Thymus (tissue), 11 donors: ENCODE measurements around the gene CCDC106. TPM values are rescaled to one million over a fixed set of nuclear protein-coding genes. Genes with fewer than 3 reads are reported as not detected.
A peak's percentile ranks its signal among the peaks of the same experiment; 100 is the strongest.

Experiments
- DNase-seq, 9 donors: peaks; one replicate each; pipeline ENCODE4 v3.0.0-alpha.2; 2013; ENCODE audit warnings: low spot score in 9 of 9, low read depth in 6 of 9, missing footprints in 1 of 9
- H3K27ac ChIP-seq, 2 donors: one replicate each; pipeline ENCODE4 v1.5.1; 2013; ENCODE audit warnings: control low read depth in 1 of 2, low read depth in 1 of 2, low read length in 1 of 2, mild to moderate bottlenecking in 1 of 2, moderate library complexity in 1 of 2
- H3K27me3 ChIP-seq, 2 donors: one replicate each; pipeline ENCODE4 v1.5.1; 2013; ENCODE audit warnings: low read length in 1 of 2; ENCODE audit not compliant: control insufficient read depth in 2 of 2, insufficient read depth in 1 of 2
- H3K36me3 ChIP-seq, 2 donors: one replicate each; pipeline ENCODE4 v1.5.1; 2013; ENCODE audit warnings: low read length in 1 of 2, mild to moderate bottlenecking in 1 of 2, moderate library complexity in 1 of 2; ENCODE audit not compliant: control insufficient read depth in 2 of 2, insufficient read depth in 2 of 2
- H3K4me1 ChIP-seq, 2 donors: one replicate each; pipeline ENCODE4 v1.5.1; 2013; ENCODE audit warnings: low read length in 2 of 2; ENCODE audit not compliant: control insufficient read depth in 2 of 2, insufficient read depth in 2 of 2
- H3K4me3 ChIP-seq, 2 donors: one replicate each; pipeline ENCODE4 v1.5.1; 2013; ENCODE audit warnings: low read length in 2 of 2, control low read depth in 1 of 2, mild to moderate bottlenecking in 1 of 2
- H3K9me3 ChIP-seq, 2 donors: one replicate each; pipeline ENCODE4 v1.5.1; 2013; ENCODE audit warnings: low read length in 1 of 2, mild to moderate bottlenecking in 1 of 2; ENCODE audit not compliant: control insufficient read depth in 2 of 2, insufficient read depth in 1 of 2
- WGBS: extraction: QIAGEN DNeasy Blood & Tissue Kit; methylation state at CpG from one replicate; pipeline ENCODE4 v1.1.7; 2013; 5-methylcytosine and 5-hydroxymethylcytosine counted together
- polyA plus RNA-seq: library from polyadenylated mRNA; stranded (reverse); fragments of 200-250 nt; gene quantifications from one replicate; pipeline ENCODE4 v1.2.3, GENCODE V29; 2013
- total RNA-seq: library from RNA; stranded (reverse); fragments of 120-200 nt; gene quantifications from one replicate; pipeline ENCODE4 v1.2.4, GENCODE V29; 2013
- donor health status: healthy.

CCDC106 gene
- total and polyA plus RNA-seq, 2 donors: 6.2 to 17.2 TPM

GRCh38 chr19:55603115-55603514, 44.9 kb upstream of the CCDC106 start:
- Histone ChIP-seq H3K9me3 (peaks cover 0 to 7% of the 10 kb centered on the region in 2 donors), H3K36me3 (peaks cover 0 to 4% of the 10 kb centered on the region in 2 donors), H3K4me1 (peaks cover 16 to 49% of the 10 kb centered on the region in 2 donors), H3K27ac (no peak overlapping the region), H3K27me3 (no peaks in the 10 kb centered on the region), H3K4me3 (no peak overlapping the region)
- 98% methylated on average over 21 of the region's 21 CpGs for WGBS
- no peak for DNase-seq

- no peak for DNase-seq
- peaks cover 0 to 4% of the 10 kb centered on the region in 2 donors for H3K36me3 ChIP-seq
- peaks cover 16 to 46% of the 10 kb centered on the region in 2 donors for H3K4me1 ChIP-seq
- WGBS: 92% methylated on average over 22 of the region's 22 CpGs
- no peak overlapping the region for H3K4me3 ChIP-seq
- H3K9me3 ChIP-seq: peaks cover 0 to 7% of the 10 kb centered on the region in 2 donors
- no peak overlapping the region for H3K27ac ChIP-seq
- no peaks in the 10 kb centered on the region for H3K27me3 ChIP-seq
Observed at GRCh38 chr19:55603581-55604292, 44.3 kb upstream of the CCDC106 start.

GRCh38 chr19:55605207-55605636, 42.8 kb upstream of the CCDC106 start:
- Histone ChIP-seq H3K36me3 (peaks cover 8 to 11% of the 10 kb centered on the region in 2 donors), H3K27me3 (no peaks in the 10 kb centered on the region), H3K27ac (peak overlapping the region; percentile 86 to 97), H3K4me1 (peaks cover 16 to 44% of the 10 kb centered on the region in 2 donors), H3K9me3 (no peaks in the 10 kb centered on the region), H3K4me3 (peak overlapping the region; percentile 56 to 87)
- DNase-seq: peak; percentile 87 to 98 (median 92)
- WGBS: 2% methylated on average over 43 of the region's 43 CpGs

GRCh38 chr19:55605637-55606470, 42.2 kb upstream of the CCDC106 start, which contains the start of gene ZNF865:
ZNF865 (plus strand) TSS chr19:55605647; CDS start chr19:55613619, 7,972 bp downstream.
- peak in 6 of 9 donors; percentile 49 to 86 (median 70) for DNase-seq
- H3K27ac ChIP-seq: peak within 1 kb of the TSS; percentile 86 to 97
- WGBS: under 1% methylated on average over 44 of the region's 44 CpGs
- H3K27me3 ChIP-seq: no peaks in the 10 kb centered on the region
- H3K4me1 ChIP-seq: peaks cover 15 to 40% of the 10 kb centered on the region in 2 donors
- H3K36me3 ChIP-seq: peaks cover 11 to 12% of the 10 kb centered on the region in 2 donors
- peak within 1 kb of the TSS; percentile 81 to 87 for H3K4me3 ChIP-seq
- H3K9me3 ChIP-seq: no peaks in the 10 kb centered on the region

GRCh38 chr19:55606471-55606787, 41.6 kb upstream of the CCDC106 start:
- H3K27me3 ChIP-seq: no peaks in the 10 kb centered on the region
- DNase-seq: no peak
- peaks cover 11 to 12% of the 10 kb centered on the region in 2 donors for H3K36me3 ChIP-seq
- H3K4me3 ChIP-seq: peak overlapping the region; percentile 81 to 87
- H3K9me3 ChIP-seq: no peaks in the 10 kb centered on the region
- 33% methylated on average over 12 of the region's 12 CpGs for WGBS
- H3K4me1 ChIP-seq: peaks cover 10 to 34% of the 10 kb centered on the region in 2 donors
- peak overlapping the region; percentile 22 to 86 for H3K27ac ChIP-seq

GRCh38 chr19:55606817-55607216, 41.2 kb upstream of the CCDC106 start:
- Histone ChIP-seq H3K9me3 (no peaks in the 10 kb centered on the region), H3K36me3 (peaks cover 11 to 12% of the 10 kb centered on the region in 2 donors), H3K27me3 (no peaks in the 10 kb centered on the region), H3K4me1 (peaks cover 10 to 30% of the 10 kb centered on the region in 2 donors), H3K4me3 (peak overlapping the region in 1 of 2 donors; percentile 81), H3K27ac (peak overlapping the region in 1 of 2 donors; percentile 86)
- no peak for DNase-seq
- WGBS: 81% methylated on average over 9 of the region's 9 CpGs

GRCh38 chr19:55609326-55609725, 38.7 kb upstream of the CCDC106 start:
- WGBS: 97% methylated on average over 5 of the region's 5 CpGs
- H3K4me1 ChIP-seq: peaks cover 10 to 21% of the 10 kb centered on the region in 2 donors
- no peaks in the 10 kb centered on the region for H3K27me3 ChIP-seq
- H3K9me3 ChIP-seq: no peaks in the 10 kb centered on the region
- DNase-seq: no peak
- peaks cover 12 to 20% of the 10 kb centered on the region in 2 donors for H3K36me3 ChIP-seq
- no peak overlapping the region for H3K27ac ChIP-seq
- no peak overlapping the region for H3K4me3 ChIP-seq

- peaks cover 14 to 41% of the 10 kb centered on the region in 2 donors for H3K36me3 ChIP-seq
- DNase-seq: no peak
- no peaks in the 10 kb centered on the region for H3K9me3 ChIP-seq
- no peaks in the 10 kb centered on the region for H3K27me3 ChIP-seq
- H3K27ac ChIP-seq: no peak overlapping the region
- H3K4me3 ChIP-seq: no peak overlapping the region
- 95% methylated on average over 15 of the region's 15 CpGs for WGBS
- H3K4me1 ChIP-seq: peaks cover 2 to 7% of the 10 kb centered on the region in 2 donors
Observed at GRCh38 chr19:55611300-55611982, 36.6 kb upstream of the CCDC106 start.
